Neural progenitor cell (in vitro differentiated cells): ENCODE data around the gene DCST2. TPM values are rescaled to one million over a fixed set of nuclear protein-coding genes. Genes with fewer than 3 reads are reported as not detected.
A peak's percentile ranks its signal among the peaks of the same experiment; 100 is the strongest.

Experiments
- DNase-seq: peaks from one replicate; pipeline ENCODE4 v3.0.0-alpha.2; 2016; ENCODE audit warnings: low spot score
- H2AFZ ChIP-seq: fragments of 200-600 bp; sonication (generic); replicated peaks from 2 replicates; pipeline ENCODE4 v1.6.1; 2016; ENCODE audit warnings: antibody characterized with exemption
- H3F3A ChIP-seq: fragments of 200-600 bp; sonication (generic); 2 replicates; pipeline ENCODE4 v1.6.1; 2016; ENCODE audit warnings: antibody characterized with exemption, low read depth
- H3K27ac ChIP-seq: fragments of 200-600 bp; sonication (generic); 2 replicates; pipeline ENCODE4 v1.5.1; 2016; ENCODE audit warnings: mild to moderate bottlenecking
- H3K27me3 ChIP-seq: fragments of 200-600 bp; sonication (generic); 2 replicates; pipeline ENCODE4 v1.6.1; 2016; ENCODE audit warnings: mild to moderate bottlenecking, moderate library complexity
- H3K36me3 ChIP-seq: fragments of 200-600 bp; sonication (generic); 2 replicates; pipeline ENCODE4 v1.5.1; 2016
- H3K4me1 ChIP-seq: fragments of 200-600 bp; sonication (generic); 2 replicates; pipeline ENCODE4 v1.6.1; 2016; ENCODE audit warnings: mixed run types
- H3K4me2 ChIP-seq: fragments of 200-600 bp; sonication (generic); 2 replicates; pipeline ENCODE4 v1.6.1; 2016
- H3K4me3 ChIP-seq: fragments of 200-600 bp; sonication (generic); 2 replicates; pipeline ENCODE4 v1.5.1; 2016
- H3K79me2 ChIP-seq: fragments of 200-600 bp; sonication (generic); 2 replicates; pipeline ENCODE4 v1.6.1; 2016; ENCODE audit warnings: low read depth
- H3K9ac ChIP-seq: fragments of 200-600 bp; sonication (generic); 2 replicates; pipeline ENCODE4 v1.6.1; 2016
- H3K9me3 ChIP-seq: fragments of 200-600 bp; sonication (generic); 2 replicates; pipeline ENCODE4 v1.5.1; 2016; ENCODE audit warnings: low read depth
- H4K20me1 ChIP-seq: fragments of 200-600 bp; sonication (generic); 2 replicates; pipeline ENCODE4 v1.6.1; 2016; ENCODE audit warnings: low read depth
- H3K27ac Mint-ChIP-seq: 3 replicates; pipeline ENCODE4 v1.8.0; 2021; ENCODE audit warnings: mixed read lengths
- H3K27me3 Mint-ChIP-seq: 2 replicates; pipeline ENCODE4 v1.8.0; 2022; ENCODE audit warnings: low read depth, mild to moderate bottlenecking, inconsistent platforms, moderate library complexity, mixed read lengths; ENCODE audit not compliant: insufficient read depth
- H3K36me3 Mint-ChIP-seq: 3 replicates; pipeline ENCODE4 v1.8.0; 2021; ENCODE audit warnings: mixed read lengths
- H3K4me1 Mint-ChIP-seq: 3 replicates; pipeline ENCODE4 v1.8.0; 2021; ENCODE audit warnings: mixed read lengths
- H3K4me3 Mint-ChIP-seq: 3 replicates; pipeline ENCODE4 v1.8.0; 2021; ENCODE audit warnings: mild to moderate bottlenecking, moderate library complexity, mixed read lengths
- H3K9me3 Mint-ChIP-seq: 3 replicates; pipeline ENCODE4 v1.8.0; 2020; ENCODE audit warnings: mixed read lengths
- CTCF ChIP-seq: fragments of 200-600 bp; sonication (generic); IDR thresholded peaks from 2 replicates; pipeline ENCODE4 v1.5.1; 2017; ENCODE audit warnings: antibody characterized with exemption, mild to moderate bottlenecking
- EZH2 ChIP-seq: fragments of 200-600 bp; sonication (generic); IDR thresholded peaks from 2 replicates; pipeline ENCODE4 v1.6.1; 2017; ENCODE audit warnings: antibody characterized with exemption, mild to moderate bottlenecking, moderate library complexity
- EZH2phosphoT487 ChIP-seq: fragments of 200-600 bp; sonication (generic); IDR thresholded peaks from 2 replicates; pipeline ENCODE4 v1.6.1; 2017; ENCODE audit warnings: antibody characterized with exemption
- total RNA-seq: library from RNA; depleted of rRNA; stranded (reverse); fragments of >200 nt; gene quantifications from 2 replicates; pipeline ENCODE4 v1.2.3, GENCODE V29; 2015; ENCODE audit warnings: low replicate concordance

Gene DCST2
- total RNA-seq, 1 donor from 2014 or later, result 1.8 TPM

GRCh38 chr1:155012026-155012546, 21.5 kb downstream of the DCST2 start:
- Histone ChIP-seq H3K79me2 (peaks cover 17% of the 10 kb centered on the region), H4K20me1 (no peaks in the 10 kb centered on the region), H3K4me3 (no peak overlapping the region), H3K36me3 (no peaks in the 10 kb centered on the region), H3K4me2 (peak overlapping the region; percentile 61), H3K4me1 (peaks cover 41% of the 10 kb centered on the region), H2AFZ (no peak overlapping the region), H3F3A (peaks cover 22% of the 10 kb centered on the region), H3K9me3 (no peaks in the 10 kb centered on the region), H3K27ac (no peak overlapping the region), H3K9ac (no peak overlapping the region), H3K27me3 (no peaks in the 10 kb centered on the region)
- Mint-ChIP-seq H3K27me3 (peaks cover 2% of the 10 kb centered on the region), H3K9me3 (no peaks in the 10 kb centered on the region), H3K4me3 (peak overlapping the region; percentile 35), H3K36me3 (peaks cover 2% of the 10 kb centered on the region), H3K27ac (peak overlapping the region; percentile 60), H3K4me1 (peaks cover 22% of the 10 kb centered on the region)
- TF ChIP-seq CTCF, result no peak
- TF ChIP-seq EZH2phosphoT487, result no peak
- TF ChIP-seq EZH2, result no peak
- DNase-seq, result peak; percentile 89

- Histone ChIP-seq H3F3A (peaks cover 19% of the 10 kb centered on the region), H4K20me1 (no peaks in the 10 kb centered on the region), H3K79me2 (peaks cover 22% of the 10 kb centered on the region), H3K4me1 (peaks cover 36% of the 10 kb centered on the region), H3K9me3 (no peaks in the 10 kb centered on the region), H3K27ac (no peak overlapping the region), H3K36me3 (no peaks in the 10 kb centered on the region), H3K4me2 (peak overlapping the region; percentile 61), H3K9ac (no peak overlapping the region), H3K4me3 (no peak overlapping the region), H3K27me3 (no peaks in the 10 kb centered on the region), H2AFZ (no peak overlapping the region)
- no peak for DNase-seq
- Mint-ChIP-seq H3K36me3 (peaks cover 2% of the 10 kb centered on the region), H3K4me3 (no peak overlapping the region), H3K9me3 (no peaks in the 10 kb centered on the region), H3K27me3 (peaks cover 2% of the 10 kb centered on the region), H3K4me1 (peaks cover 20% of the 10 kb centered on the region), H3K27ac (peak overlapping the region; percentile 69)
- TF ChIP-seq EZH2phosphoT487 (no peak), EZH2 (no peak), CTCF (no peak)
These were observed 22.1 kb downstream of the DCST2 start for GRCh38 chr1:155011437-155012025.

GRCh38 chr1:155011004-155011416, 22.6 kb downstream of the DCST2 start:
- no peak overlapping the region for H3K9ac ChIP-seq
- H3K9me3 ChIP-seq, result no peaks in the 10 kb centered on the region
- no peak overlapping the region for H2AFZ ChIP-seq
- peak overlapping the region; percentile 61 for H3K4me2 ChIP-seq
- peak overlapping the region; percentile 74 for H3K27ac ChIP-seq
- H3K27ac Mint-ChIP-seq, result peak overlapping the region; percentile 69
- DNase-seq, result peak; percentile 50
- H3K27me3 Mint-ChIP-seq, result peaks cover 2% of the 10 kb centered on the region
- no peaks in the 10 kb centered on the region for H3K27me3 ChIP-seq
- H3K36me3 ChIP-seq, result no peaks in the 10 kb centered on the region
- H3K79me2 ChIP-seq, result peaks cover 26% of the 10 kb centered on the region
- no peak overlapping the region for H3K4me3 ChIP-seq
- H3K4me3 Mint-ChIP-seq, result no peak overlapping the region
- peaks cover 36% of the 10 kb centered on the region for H3K4me1 ChIP-seq
- TF ChIP-seq EZH2phosphoT487, result no peak
- TF ChIP-seq EZH2, result no peak
- no peak for TF ChIP-seq CTCF
- no peaks in the 10 kb centered on the region for H3K9me3 Mint-ChIP-seq
- H3F3A ChIP-seq, result peaks cover 19% of the 10 kb centered on the region
- no peaks in the 10 kb centered on the region for H4K20me1 ChIP-seq
- peaks cover 20% of the 10 kb centered on the region for H3K4me1 Mint-ChIP-seq
- peaks cover 2% of the 10 kb centered on the region for H3K36me3 Mint-ChIP-seq
